Keratinocyte (primary cell): ENCODE results near the gene LRGUK. TPM values are rescaled to one million over a fixed set of nuclear protein-coding genes. Genes with fewer than 3 reads are reported as not detected.
A peak's percentile ranks its signal among the peaks of the same experiment; 100 is the strongest.

ENCODE experiments used
- DNase-seq: peaks from one replicate; pipeline ENCODE4 v3.0.0-alpha.2; 2011; ENCODE audit warnings: low read depth, missing footprints, low spot score
- FAIRE-seq: peaks from 2 replicates; lab custom pipeline; 2011; peaks lifted over from hg19 to GRCh38; lab: Jason Lieb, UNC
- H2AFZ ChIP-seq: 2 replicates; pipeline ENCODE4 v1.6.0; 2012; ENCODE audit warnings: low read length, control low read depth, inconsistent platforms; ENCODE audit not compliant: control insufficient read depth
- H3K27ac ChIP-seq: 2 replicates; pipeline ENCODE4 v1.5.1; 2011; ENCODE audit warnings: low read length; ENCODE audit not compliant: control insufficient read depth, insufficient read depth
- H3K27me3 ChIP-seq: 3 replicates; pipeline ENCODE4 v1.6.0; 2011; ENCODE audit warnings: low read length; ENCODE audit not compliant: control insufficient read depth, insufficient read depth; ENCODE audit errors: extremely low read depth
- H3K36me3 ChIP-seq, 2 experiments: 2 replicates in 1 of 2; 3 replicates in 1 of 2; pipeline ENCODE4 v1.5.1; 2011; ENCODE audit warnings: low read length in 2 of 2, mild to moderate bottlenecking in 1 of 2; ENCODE audit not compliant: control insufficient read depth in 2 of 2, insufficient read depth in 2 of 2; ENCODE audit errors: extremely low read depth in 1 of 2
- H3K4me1 ChIP-seq: 3 replicates; pipeline ENCODE4 v1.5.1; 2011; ENCODE audit warnings: low read length; ENCODE audit not compliant: control insufficient read depth, insufficient read depth; ENCODE audit errors: extremely low read depth
- H3K4me2 ChIP-seq: 3 replicates; pipeline ENCODE4 v1.6.0; 2011; ENCODE audit warnings: low read depth, low read length; ENCODE audit not compliant: control insufficient read depth, insufficient read depth; ENCODE audit errors: extremely low read depth
- H3K4me3 ChIP-seq, 3 experiments: fragments of 200-600 bp in 1 of 3; sonication (generic) in 1 of 3; 2 replicates in 2 of 3; 3 replicates in 1 of 3; pipeline ENCODE4 v1.5.1; 2011 to 2016; ENCODE audit warnings: low read length in 3 of 3, mild to moderate bottlenecking in 3 of 3, control low read depth in 2 of 3, inconsistent platforms in 1 of 3, low read depth in 1 of 3, mixed read lengths in 1 of 3, mixed run types in 1 of 3, moderate library complexity in 1 of 3; ENCODE audit not compliant: control insufficient read depth in 2 of 3, insufficient read depth in 2 of 3; ENCODE audit errors: extremely low read depth in 1 of 3
- H3K79me2 ChIP-seq: 2 replicates; pipeline ENCODE4 v1.6.0; 2012; ENCODE audit warnings: low read length; ENCODE audit not compliant: control insufficient read depth, insufficient read depth
- H3K9ac ChIP-seq: 3 replicates; pipeline ENCODE4 v1.6.0; 2011; ENCODE audit warnings: low read length; ENCODE audit not compliant: control insufficient read depth, insufficient read depth; ENCODE audit errors: extremely low read depth
- H3K9me1 ChIP-seq: 3 replicates; pipeline ENCODE4 v1.6.0; 2011; ENCODE audit warnings: low read length; ENCODE audit not compliant: control insufficient read depth, insufficient read depth; ENCODE audit errors: extremely low read depth
- H3K9me3 ChIP-seq: 2 replicates; pipeline ENCODE4 v1.5.1; 2012; ENCODE audit warnings: low read depth, low read length; ENCODE audit not compliant: control insufficient read depth
- H4K20me1 ChIP-seq: 3 replicates; pipeline ENCODE4 v1.6.0; 2011; ENCODE audit warnings: low read length; ENCODE audit not compliant: control insufficient read depth, insufficient read depth; ENCODE audit errors: extremely low read depth
- EZH2 ChIP-seq: IDR thresholded peaks from one replicate; pipeline ENCODE4 v1.6.1; 2012; ENCODE audit warnings: inconsistent platforms, mild to moderate bottlenecking, low read length, moderate library complexity
- dilution Hi-C: fragments of 300-500 bp; cut with MboI; formaldehyde crosslinking; loops from one replicate; pipeline ENCODE4 v1.7.0; 2020; ENCODE audit warnings: low sequenced_read_pairs; ENCODE audit not compliant: extremely low pct_ligation_motif_present
- polyA plus RNA-seq, 5 experiments: library from polyadenylated mRNA; depleted of rRNA in 3 of 5; stranded (reverse) in 3 of 5; stranded (forward) in 1 of 5; unstranded in 1 of 5; fragments of >200 nt; gene quantifications; 1 replicate in 1 of 5; 2 replicates in 3 of 5; 3 replicates in 1 of 5; pipeline versions ENCODE4 v1.2.1 to v1.2.3, GENCODE V29; 2011 to 2012; ENCODE audit warnings: missing spikeins in 2 of 5, low read depth in 1 of 5, low replicate concordance in 1 of 5
- TF ChIP-seq, protein P1 (sequence below), 3 experiments: IDR thresholded peaks in 1 of 3; conservative IDR thresholded peaks in 1 of 3; optimal IDR thresholded peaks in 1 of 3; 2 replicates in 2 of 3; 3 replicates in 1 of 3; pipeline versions ENCODE3 to v1.5.1; 2011; ENCODE audit warnings: low read length in 3 of 3, mild to moderate bottlenecking in 3 of 3, moderate library complexity in 2 of 3, control low read depth in 1 of 3, inconsistent platforms in 1 of 3; ENCODE audit not compliant: insufficient read depth in 2 of 3; ENCODE audit errors: extremely low read depth in 1 of 3

LRGUK gene
- polyA plus RNA-seq, 1 donor (not counting 4 experiments of a cell fraction or from before 2014, with no cell fraction given): 0.50 TPM

DNA sequence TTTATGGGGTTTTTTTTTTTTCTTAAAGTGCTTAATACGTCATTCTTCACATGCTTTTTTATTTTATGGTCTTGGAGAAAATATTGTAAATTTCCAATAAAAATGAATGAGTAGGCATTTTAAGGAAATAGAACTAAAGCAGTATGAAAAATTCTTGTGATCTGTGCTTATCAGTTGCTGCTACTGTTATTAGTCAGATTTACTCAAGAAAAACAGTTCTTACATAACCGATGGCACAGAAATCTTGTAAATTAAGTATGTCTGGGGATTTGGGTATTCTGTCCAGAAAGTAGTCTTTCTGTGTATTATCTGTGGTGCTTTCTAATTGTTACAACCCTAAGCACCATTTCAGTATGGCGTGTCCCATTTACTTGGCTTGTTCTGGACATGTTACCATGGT, 64.7 kb downstream of the LRGUK start:
- Histone ChIP-seq H3K79me2 (no peaks in the 10 kb centered on the region), H3K27me3 (no peaks in the 10 kb centered on the region), H3K9ac (no peak overlapping the region), H4K20me1 (no peaks in the 10 kb centered on the region), H3K4me3 (no peak overlapping the region), H3K4me1 (peaks cover 13% of the 10 kb centered on the region), H3K9me3 (no peaks in the 10 kb centered on the region), H3K4me2 (no peak overlapping the region), H2AFZ (no peak overlapping the region), H3K27ac (no peak overlapping the region), H3K36me3 (no peaks in the 10 kb centered on the region), H3K9me1 (no peaks in the 10 kb centered on the region)
- TF ChIP-seq, protein P1, sequence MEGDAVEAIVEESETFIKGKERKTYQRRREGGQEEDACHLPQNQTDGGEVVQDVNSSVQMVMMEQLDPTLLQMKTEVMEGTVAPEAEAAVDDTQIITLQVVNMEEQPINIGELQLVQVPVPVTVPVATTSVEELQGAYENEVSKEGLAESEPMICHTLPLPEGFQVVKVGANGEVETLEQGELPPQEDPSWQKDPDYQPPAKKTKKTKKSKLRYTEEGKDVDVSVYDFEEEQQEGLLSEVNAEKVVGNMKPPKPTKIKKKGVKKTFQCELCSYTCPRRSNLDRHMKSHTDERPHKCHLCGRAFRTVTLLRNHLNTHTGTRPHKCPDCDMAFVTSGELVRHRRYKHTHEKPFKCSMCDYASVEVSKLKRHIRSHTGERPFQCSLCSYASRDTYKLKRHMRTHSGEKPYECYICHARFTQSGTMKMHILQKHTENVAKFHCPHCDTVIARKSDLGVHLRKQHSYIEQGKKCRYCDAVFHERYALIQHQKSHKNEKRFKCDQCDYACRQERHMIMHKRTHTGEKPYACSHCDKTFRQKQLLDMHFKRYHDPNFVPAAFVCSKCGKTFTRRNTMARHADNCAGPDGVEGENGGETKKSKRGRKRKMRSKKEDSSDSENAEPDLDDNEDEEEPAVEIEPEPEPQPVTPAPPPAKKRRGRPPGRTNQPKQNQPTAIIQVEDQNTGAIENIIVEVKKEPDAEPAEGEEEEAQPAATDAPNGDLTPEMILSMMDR (optimal IDR thresholded peaks at IDR 0.05 in 1 of 3, IDR thresholded peaks at IDR 0.05 in 1 of 3, conservative IDR thresholded peaks at IDR 0.05 in 1 of 3; ENCODE audit: extremely low read depth in 1 of 3, insufficient read depth in 2 of 3, low read length in 3 of 3): no peak
- no peak for TF ChIP-seq EZH2
- DNase-seq: no peak
- peak; percentile 34 for FAIRE-seq
- dilution Hi-C loops: no loop called here

DNA sequence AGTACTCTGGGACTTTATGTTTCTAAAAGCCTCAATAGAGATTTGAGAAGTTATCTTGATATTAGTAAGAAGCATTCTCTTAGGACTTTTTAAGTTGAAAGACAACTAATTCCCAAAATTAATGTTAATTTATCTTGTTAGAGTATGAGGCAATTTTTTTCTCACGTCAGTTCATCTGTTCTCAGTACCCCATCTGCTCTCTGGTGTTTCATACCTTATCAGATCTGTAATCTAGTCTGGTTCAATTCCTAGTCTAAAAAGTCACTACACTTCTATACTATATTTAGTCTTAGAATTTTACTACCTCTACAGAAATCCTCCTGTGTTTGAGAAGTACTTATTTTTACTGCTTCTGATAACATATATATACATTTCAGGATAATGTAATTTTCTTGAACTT, 66.1 kb downstream of the LRGUK start:
- H3K4me1 ChIP-seq: peaks cover 7% of the 10 kb centered on the region
- dilution Hi-C loops: no loop called here
- DNase-seq: no peak
- H3K79me2 ChIP-seq: no peaks in the 10 kb centered on the region
- H4K20me1 ChIP-seq: no peaks in the 10 kb centered on the region
- no peaks in the 10 kb centered on the region for H3K36me3 ChIP-seq
- H3K27ac ChIP-seq: no peak overlapping the region
- H3K4me3 ChIP-seq: no peak overlapping the region
- H2AFZ ChIP-seq: no peak overlapping the region
- H3K4me2 ChIP-seq: no peak overlapping the region
- no peaks in the 10 kb centered on the region for H3K9me1 ChIP-seq
- TF ChIP-seq, protein P1 (optimal IDR thresholded peaks at IDR 0.05 in 1 of 3, IDR thresholded peaks at IDR 0.05 in 1 of 3, conservative IDR thresholded peaks at IDR 0.05 in 1 of 3; ENCODE audit: extremely low read depth in 1 of 3, insufficient read depth in 2 of 3, low read length in 3 of 3): no peak
- TF ChIP-seq EZH2: no peak
- no peaks in the 10 kb centered on the region for H3K27me3 ChIP-seq
- no peaks in the 10 kb centered on the region for H3K9me3 ChIP-seq
- no peak overlapping the region for H3K9ac ChIP-seq
- no peak for FAIRE-seq
